ENCODE results near the gene SVIL.

DNA sequence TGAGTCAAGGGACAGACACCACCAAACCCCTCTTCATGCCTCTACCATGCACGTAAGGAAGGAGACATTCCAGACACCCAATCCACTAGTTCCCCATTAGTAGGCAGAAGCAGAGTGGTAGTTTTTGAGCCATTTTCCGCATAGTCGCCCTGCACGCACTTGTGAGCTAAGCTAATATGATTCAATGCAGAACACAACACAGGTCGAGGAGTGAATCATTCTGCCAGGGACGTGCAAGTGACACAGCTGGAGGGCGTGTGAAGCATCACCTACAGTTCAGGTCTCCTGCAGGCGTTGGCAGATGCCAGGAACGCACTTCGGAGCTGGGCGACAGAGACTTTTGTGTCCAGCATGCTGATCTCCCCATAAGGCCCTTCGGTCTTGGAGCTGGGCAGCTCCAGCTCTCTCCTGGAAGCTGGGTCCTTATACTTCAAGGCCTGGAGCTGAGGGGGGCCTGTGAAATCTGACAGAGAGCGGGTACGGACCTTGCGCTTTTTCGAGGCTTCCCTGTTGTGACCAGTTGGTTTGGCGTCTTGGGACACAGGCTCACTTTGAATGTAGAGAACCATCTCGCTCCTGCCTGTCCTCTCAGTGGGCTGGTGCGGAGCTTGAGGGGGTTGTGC, 102.4 kb downstream of the SVIL start:
- no peak for TF ChIP-seq POLR2AphosphoS5 (IDR thresholded peaks at IDR 0.05; ENCODE audit: borderline replicate concordance, low read depth, low read length)
- TF ChIP-seq EZH2 (IDR thresholded peaks at IDR 0.05): no peak
- no peak for TF ChIP-seq FOXP2 (optimal IDR thresholded peaks at IDR 0.05; ENCODE audit: control extremely low read depth, extremely low read length, insufficient read depth)
